HFF-Myc (cell line): ENCODE results near the gene SEMA7A.

Experiments
- DNase-seq: peaks from one replicate; pipeline ENCODE4 v3.0.0-alpha.2; 2011; ENCODE audit warnings: low read depth; ENCODE audit errors: extremely low read depth
- H3K4me3 ChIP-seq: replicated peaks from 2 replicates; pipeline ENCODE4 v1.5.1; 2011; ENCODE audit warnings: low read depth, mild to moderate bottlenecking, control low read depth, low read length
- TF ChIP-seq, protein P1 (sequence below): IDR thresholded peaks from 2 replicates; pipeline ENCODE4 v1.5.1; 2012; ENCODE audit warnings: mild to moderate bottlenecking, low read depth, low read length, control low read depth; ENCODE audit errors: missing control alignments

The SEMA7A gene

DNA sequence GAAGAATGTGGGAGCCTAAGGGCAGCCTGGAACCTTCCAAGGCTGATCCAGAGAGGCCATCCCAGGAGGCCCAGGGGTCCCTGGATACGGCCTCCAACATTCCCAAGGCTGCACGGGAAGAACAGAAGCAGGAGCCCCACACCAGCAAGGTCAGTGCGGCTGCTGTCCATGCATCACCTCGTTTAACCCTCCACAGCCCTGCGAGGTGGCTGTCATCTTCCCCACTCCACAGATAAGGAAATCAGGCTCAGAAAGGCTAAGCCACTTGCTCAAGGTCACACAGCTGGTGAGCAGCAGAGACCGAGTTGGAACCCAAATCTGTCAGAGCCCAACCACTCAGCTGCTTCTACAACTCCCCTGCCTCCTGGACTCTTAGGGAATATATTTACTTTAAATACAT lies 21.6 kb downstream of the SEMA7A start:
- TF ChIP-seq, protein P1, sequence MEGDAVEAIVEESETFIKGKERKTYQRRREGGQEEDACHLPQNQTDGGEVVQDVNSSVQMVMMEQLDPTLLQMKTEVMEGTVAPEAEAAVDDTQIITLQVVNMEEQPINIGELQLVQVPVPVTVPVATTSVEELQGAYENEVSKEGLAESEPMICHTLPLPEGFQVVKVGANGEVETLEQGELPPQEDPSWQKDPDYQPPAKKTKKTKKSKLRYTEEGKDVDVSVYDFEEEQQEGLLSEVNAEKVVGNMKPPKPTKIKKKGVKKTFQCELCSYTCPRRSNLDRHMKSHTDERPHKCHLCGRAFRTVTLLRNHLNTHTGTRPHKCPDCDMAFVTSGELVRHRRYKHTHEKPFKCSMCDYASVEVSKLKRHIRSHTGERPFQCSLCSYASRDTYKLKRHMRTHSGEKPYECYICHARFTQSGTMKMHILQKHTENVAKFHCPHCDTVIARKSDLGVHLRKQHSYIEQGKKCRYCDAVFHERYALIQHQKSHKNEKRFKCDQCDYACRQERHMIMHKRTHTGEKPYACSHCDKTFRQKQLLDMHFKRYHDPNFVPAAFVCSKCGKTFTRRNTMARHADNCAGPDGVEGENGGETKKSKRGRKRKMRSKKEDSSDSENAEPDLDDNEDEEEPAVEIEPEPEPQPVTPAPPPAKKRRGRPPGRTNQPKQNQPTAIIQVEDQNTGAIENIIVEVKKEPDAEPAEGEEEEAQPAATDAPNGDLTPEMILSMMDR: no peak
- no peak overlapping the region for H3K4me3 ChIP-seq
- no peak for DNase-seq

DNA sequence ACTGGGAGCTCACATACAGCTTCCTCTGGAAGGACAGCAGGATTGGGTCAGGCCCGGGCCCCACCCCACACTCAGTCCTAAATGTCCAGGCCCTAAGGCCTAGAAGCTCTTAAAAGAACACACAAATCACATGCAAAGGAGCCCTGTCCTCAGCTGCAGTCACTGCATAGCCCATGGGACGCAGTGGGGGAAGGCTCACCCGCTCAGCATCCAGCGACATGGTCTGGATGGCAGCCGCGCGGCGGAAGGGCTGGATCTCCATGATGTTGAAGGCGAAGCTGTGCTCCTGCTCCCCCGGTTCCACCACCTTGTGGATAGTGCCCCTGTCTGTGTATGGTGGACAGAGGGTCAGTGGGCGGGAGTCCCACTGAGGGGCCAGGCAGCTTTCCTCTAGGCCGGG lies 22.1 kb downstream of the SEMA7A start:
- no peak overlapping the region for H3K4me3 ChIP-seq
- no peak for DNase-seq
- TF ChIP-seq, protein P1: no peak

DNA sequence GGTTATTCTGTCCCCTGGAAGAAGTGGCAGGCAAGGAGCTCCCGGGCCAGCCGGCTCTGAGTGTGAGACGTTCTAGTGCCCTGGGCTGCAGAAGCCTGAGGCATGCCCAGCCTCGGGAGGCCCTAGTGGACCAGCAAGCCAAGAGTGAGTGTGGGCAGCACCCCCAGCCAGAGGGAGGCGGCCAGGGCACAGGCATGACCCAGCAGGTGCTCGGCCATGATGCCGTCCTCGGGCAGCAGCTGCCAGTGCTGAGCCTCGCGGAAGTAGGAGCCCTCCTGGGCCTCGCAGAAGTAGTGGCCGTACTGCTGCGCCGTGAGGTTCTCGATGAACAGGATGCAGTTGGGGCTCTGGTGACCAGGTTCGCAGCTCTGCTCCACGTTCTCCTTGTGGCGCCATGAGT lies 23.3 kb downstream of the SEMA7A start:
- no peak overlapping the region for H3K4me3 ChIP-seq
- TF ChIP-seq, protein P1: no peak
- DNase-seq: no peak

DNA sequence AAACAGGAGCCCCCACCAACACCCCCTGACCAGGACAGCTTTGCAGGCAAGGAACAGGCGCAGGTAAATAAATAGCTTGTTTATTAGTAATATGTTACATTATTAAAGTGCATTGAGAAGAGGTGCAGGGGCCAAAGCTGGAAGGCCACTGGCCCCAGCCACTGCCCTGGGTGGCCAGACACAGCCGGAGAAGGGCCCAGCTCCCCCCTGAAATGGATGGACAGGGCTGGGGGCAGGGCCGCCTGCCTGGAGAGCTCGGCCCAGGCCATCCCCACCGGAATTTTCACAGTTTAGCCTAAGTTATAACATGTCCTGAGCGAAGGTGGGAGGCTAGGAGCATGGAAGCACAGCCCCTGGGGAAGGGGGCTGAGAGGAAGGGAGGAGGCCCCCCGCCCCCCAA lies 24.5 kb downstream of the SEMA7A start:
- TF ChIP-seq, protein P1: no peak
- no peak for DNase-seq
- H3K4me3 ChIP-seq: no peak overlapping the region

DNA sequence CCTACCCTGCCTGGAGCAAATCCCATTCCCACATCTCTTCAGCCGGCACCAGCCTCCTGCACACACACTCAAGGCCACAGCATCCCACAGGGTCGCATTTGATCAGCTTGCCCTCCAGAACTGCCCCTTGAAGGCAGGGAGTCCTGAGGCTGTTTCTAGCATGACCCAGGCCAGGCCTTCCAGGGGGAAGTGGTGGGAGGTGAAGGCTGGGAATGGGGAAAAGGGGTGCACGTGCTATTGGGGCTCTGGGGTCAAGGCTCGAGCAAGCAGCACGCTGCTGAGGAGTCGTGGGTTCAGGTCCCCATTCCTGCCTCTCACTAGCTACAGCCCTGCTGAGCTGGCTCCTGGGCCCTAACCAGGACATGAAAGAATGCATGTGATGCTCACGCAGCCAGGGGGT lies 24.9 kb downstream of the SEMA7A start:
- TF ChIP-seq, protein P1: no peak
- no peak overlapping the region for H3K4me3 ChIP-seq
- no peak for DNase-seq

DNA sequence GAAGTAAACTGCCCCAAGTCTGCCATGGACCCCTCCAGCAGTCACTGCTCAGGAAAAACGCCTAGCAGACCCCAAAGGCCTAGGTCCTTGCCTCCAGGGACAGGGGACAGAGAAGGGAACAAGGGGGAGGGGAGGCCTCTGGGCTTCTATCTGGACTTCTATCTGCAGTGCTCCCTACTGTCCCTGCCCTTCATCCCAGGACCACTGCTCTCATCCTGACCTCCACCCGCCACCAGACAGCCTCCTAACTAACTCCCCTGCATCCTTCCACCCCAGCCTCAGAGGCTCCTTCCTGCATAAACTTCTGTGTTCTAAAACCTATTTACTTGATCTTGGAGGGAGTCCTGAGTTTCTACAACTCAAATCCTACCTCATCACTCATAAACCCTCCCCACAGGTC lies 25.4 kb downstream of the SEMA7A start:
- TF ChIP-seq, protein P1: no peak
- no peak overlapping the region for H3K4me3 ChIP-seq
- no peak for DNase-seq

DNA sequence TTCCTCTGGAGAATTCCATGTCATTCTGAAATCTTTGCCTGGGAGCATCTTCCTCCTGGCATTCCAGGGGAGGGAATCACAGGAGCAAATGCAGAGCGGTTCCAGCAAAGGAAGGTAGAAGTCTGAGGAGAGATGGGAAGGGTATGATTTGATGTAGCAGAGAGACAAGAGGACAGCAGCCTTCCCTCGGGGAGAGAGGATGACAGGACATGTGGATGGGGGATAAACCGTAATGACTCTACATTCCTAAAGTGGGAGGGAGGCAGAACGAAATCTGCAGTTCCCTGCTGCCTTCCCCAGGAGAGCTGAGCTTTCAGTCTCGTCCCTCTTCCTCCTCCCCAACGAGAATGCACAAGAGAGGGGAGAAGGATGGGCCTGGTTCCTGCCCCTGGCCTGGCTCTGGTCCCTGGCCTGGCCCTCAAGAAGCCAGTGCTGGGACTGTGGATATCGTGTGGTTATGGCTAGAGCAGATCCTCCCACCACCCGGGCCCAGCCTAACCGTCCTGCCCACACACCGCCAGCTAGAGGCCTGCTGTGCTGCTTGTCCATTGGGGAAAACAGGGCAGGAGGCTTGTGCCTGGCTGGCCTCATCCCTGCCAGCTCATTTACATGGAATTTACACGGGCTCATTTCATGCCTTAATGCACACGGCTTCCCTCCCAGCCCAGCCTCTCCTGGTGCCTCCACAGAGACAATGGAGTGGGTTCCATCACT lies 26.6 kb downstream of the SEMA7A start:
- DNase-seq: no peak
- H3K4me3 ChIP-seq: no peak overlapping the region
- TF ChIP-seq, protein P1: no peak
